Measurements from ENCODE around the gene ZDHHC18. TPM values are rescaled to one million over a fixed set of nuclear protein-coding genes. Genes with fewer than 3 reads are reported as not detected.
A peak's percentile ranks its signal among the peaks of the same experiment; 100 is the strongest.

Gene ZDHHC18
- polyA plus RNA-seq, 3 donors, result 3.1 to 46.6 (median 6.0) TPM

GRCh38 chr1:26831059-26831458 is 4.6 kb downstream of the ZDHHC18 start:
- H3K27me3 ChIP-seq (ENCODE audit: control insufficient read depth in 2 of 2, insufficient read depth in 2 of 2, low read length in 2 of 2), result no peaks in the 10 kb centered on the region
- Mint-ChIP-seq H3K9me3 (peaks cover 0 to 2% (median 0%) of the 10 kb centered on the region in 7 donors), H3K4me1 (peaks cover 68% of the 10 kb centered on the region), H3K4me3 (no peak overlapping the region), H3K36me3 (peaks cover 45 to 62% of the 10 kb centered on the region in 2 donors), H3K27me3 (ENCODE audit: low read depth in 3 of 3) (peaks cover 2 to 6% (median 3%) of the 10 kb centered on the region in 3 donors), H3K27ac (peak overlapping the region in 4 of 7 donors; percentile 2 to 73 (median 26))
- no peaks in the 10 kb centered on the region for H3K9me3 ChIP-seq (replicated peaks in 1 of 2; ENCODE audit: control insufficient read depth in 1 of 2, insufficient read depth in 1 of 2, low read length in 2 of 2)
- H3K4me1 ChIP-seq (ENCODE audit: control insufficient read depth in 1 of 2, insufficient read depth in 2 of 2, low read length in 2 of 2), result peaks cover 56 to 68% of the 10 kb centered on the region in 2 donors
- H2AFZ ChIP-seq (ENCODE audit: insufficient read depth, low read depth, low read length, poor library complexity, severe bottlenecking), result no peak overlapping the region
- 93% methylated on average over 1 of the region's 3 CpGs for WGBS (ENCODE audit: insufficient coverage)
- H3K36me3 ChIP-seq (replicated peaks in 1 of 2; ENCODE audit: control insufficient read depth in 1 of 2, insufficient read depth in 2 of 2, low read length in 2 of 2), result peaks cover 27 to 37% of the 10 kb centered on the region in 2 donors
- H3K27ac ChIP-seq (ENCODE audit: low read depth in 1 of 2, low read length in 2 of 2), result no peak overlapping the region
- DNase-seq, result no peak
- intact Hi-C loops (cut with micrococcal nuclease), result no loop called here
- peaks cover 54% of the 10 kb centered on the region for H4K20me1 ChIP-seq (ENCODE audit: insufficient read depth, low read length)
- no peak overlapping the region for H3K9ac ChIP-seq (ENCODE audit: insufficient read depth, low read length, poor library complexity, severe bottlenecking)
- H3K4me2 ChIP-seq (replicated peaks; ENCODE audit: extremely low read depth, low read length, poor library complexity, severe bottlenecking), result no peak overlapping the region
- no peak overlapping the region for H3K4me3 ChIP-seq (replicated peaks in 1 of 3; ENCODE audit: low read depth in 2 of 3, low read length in 3 of 3)
- peaks cover 44% of the 10 kb centered on the region for H3K79me2 ChIP-seq (ENCODE audit: insufficient read depth, low read length)
- TF ChIP-seq CTCF (IDR thresholded peaks at IDR 0.05), result no peak

GRCh38 chr1:26831546-26832248 is 5.2 kb downstream of the ZDHHC18 start:
- Histone ChIP-seq H4K20me1 (ENCODE audit: insufficient read depth, low read length) (peaks cover 55% of the 10 kb centered on the region), H3K4me1 (ENCODE audit: control insufficient read depth in 1 of 2, insufficient read depth in 2 of 2, low read length in 2 of 2) (peaks cover 54 to 64% of the 10 kb centered on the region in 2 donors), H2AFZ (ENCODE audit: insufficient read depth, low read depth, low read length, poor library complexity, severe bottlenecking) (no peak overlapping the region), H3K9me3 (replicated peaks in 1 of 2; ENCODE audit: control insufficient read depth in 1 of 2, insufficient read depth in 1 of 2, low read length in 2 of 2) (no peaks in the 10 kb centered on the region), H3K27ac (ENCODE audit: low read depth in 1 of 2, low read length in 2 of 2) (peak overlapping the region in 1 of 2 donors; percentile 51), H3K79me2 (ENCODE audit: insufficient read depth, low read length) (peaks cover 41% of the 10 kb centered on the region), H3K27me3 (ENCODE audit: control insufficient read depth in 2 of 2, insufficient read depth in 2 of 2, low read length in 2 of 2) (no peaks in the 10 kb centered on the region), H3K9ac (ENCODE audit: insufficient read depth, low read length, poor library complexity, severe bottlenecking) (no peak overlapping the region), H3K4me2 (replicated peaks; ENCODE audit: extremely low read depth, low read length, poor library complexity, severe bottlenecking) (no peak overlapping the region), H3K36me3 (replicated peaks in 1 of 2; ENCODE audit: control insufficient read depth in 1 of 2, insufficient read depth in 2 of 2, low read length in 2 of 2) (peaks cover 31 to 40% of the 10 kb centered on the region in 2 donors), H3K4me3 (replicated peaks in 1 of 3; ENCODE audit: low read depth in 2 of 3, low read length in 3 of 3) (no peak overlapping the region)
- H3K4me1 Mint-ChIP-seq, result peaks cover 66% of the 10 kb centered on the region
- no peak overlapping the region for H3K4me3 Mint-ChIP-seq
- intact Hi-C loops (cut with micrococcal nuclease), result no loop called here
- H3K36me3 Mint-ChIP-seq, result peaks cover 48 to 68% of the 10 kb centered on the region in 2 donors
- peak in 2 of 3 donors; percentile 14 to 45 for DNase-seq
- TF ChIP-seq CTCF (IDR thresholded peaks at IDR 0.05), result no peak
- WGBS (ENCODE audit: insufficient coverage), result no CpG with 5 or more reads among the region's 3 CpGs
- H3K9me3 Mint-ChIP-seq, result peaks cover 0 to 2% (median 0%) of the 10 kb centered on the region in 7 donors
- peaks cover 2 to 8% (median 3%) of the 10 kb centered on the region in 3 donors for H3K27me3 Mint-ChIP-seq (ENCODE audit: low read depth in 3 of 3)
- H3K27ac Mint-ChIP-seq, result peak overlapping the region in 5 of 7 donors; percentile 3 to 73 (median 46)

Measured in CD14-positive monocyte (primary cell).